ENCODE data around the gene SULT6B1. TPM values are rescaled to one million over a fixed set of nuclear protein-coding genes. Genes with fewer than 3 reads are reported as not detected.
A peak's percentile ranks its signal among the peaks of the same experiment; 100 is the strongest.
"Not testable (repeated sequence)": the region's sequence is repeated elsewhere in the genome, so short reads cannot be mapped to it uniquely, and the experiment has no call there.

The SULT6B1 gene
- total RNA-seq, 1 donor: not detected

DNA sequence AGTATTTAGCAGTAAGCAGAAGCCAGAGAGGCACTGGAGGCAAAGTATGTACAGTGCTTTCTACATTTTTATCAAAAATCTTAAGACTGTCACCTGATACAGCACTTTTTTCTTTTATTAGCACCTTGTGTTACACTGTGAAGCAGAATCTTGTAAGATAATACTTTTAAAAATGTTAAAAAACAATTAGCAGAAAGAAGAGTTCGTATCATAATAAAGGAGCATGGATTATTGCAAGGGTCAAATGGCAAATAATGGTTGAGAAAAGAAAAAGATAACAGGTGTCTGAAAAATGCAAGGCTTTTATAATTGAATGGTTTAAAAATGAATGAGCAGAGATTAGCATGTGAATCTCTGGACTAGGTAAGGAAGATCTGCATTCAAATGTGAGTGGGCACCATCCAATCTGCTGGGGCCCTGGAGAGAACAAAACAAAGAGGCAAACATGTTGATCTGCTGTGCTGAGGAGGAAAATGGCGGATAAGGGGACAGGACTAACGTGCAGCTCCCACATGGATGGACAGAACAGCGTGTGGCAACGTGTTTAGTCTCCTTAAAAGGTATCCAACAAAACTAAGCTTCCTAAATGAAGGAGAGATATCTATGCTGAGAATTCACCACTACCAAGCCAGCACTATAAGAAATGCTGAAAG, 17.3 kb upstream of the SULT6B1 start:
- no peak for DNase-seq (ENCODE audit: low read depth)
- TF ChIP-seq, protein P1, sequence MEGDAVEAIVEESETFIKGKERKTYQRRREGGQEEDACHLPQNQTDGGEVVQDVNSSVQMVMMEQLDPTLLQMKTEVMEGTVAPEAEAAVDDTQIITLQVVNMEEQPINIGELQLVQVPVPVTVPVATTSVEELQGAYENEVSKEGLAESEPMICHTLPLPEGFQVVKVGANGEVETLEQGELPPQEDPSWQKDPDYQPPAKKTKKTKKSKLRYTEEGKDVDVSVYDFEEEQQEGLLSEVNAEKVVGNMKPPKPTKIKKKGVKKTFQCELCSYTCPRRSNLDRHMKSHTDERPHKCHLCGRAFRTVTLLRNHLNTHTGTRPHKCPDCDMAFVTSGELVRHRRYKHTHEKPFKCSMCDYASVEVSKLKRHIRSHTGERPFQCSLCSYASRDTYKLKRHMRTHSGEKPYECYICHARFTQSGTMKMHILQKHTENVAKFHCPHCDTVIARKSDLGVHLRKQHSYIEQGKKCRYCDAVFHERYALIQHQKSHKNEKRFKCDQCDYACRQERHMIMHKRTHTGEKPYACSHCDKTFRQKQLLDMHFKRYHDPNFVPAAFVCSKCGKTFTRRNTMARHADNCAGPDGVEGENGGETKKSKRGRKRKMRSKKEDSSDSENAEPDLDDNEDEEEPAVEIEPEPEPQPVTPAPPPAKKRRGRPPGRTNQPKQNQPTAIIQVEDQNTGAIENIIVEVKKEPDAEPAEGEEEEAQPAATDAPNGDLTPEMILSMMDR (IDR thresholded peaks at IDR 0.05; ENCODE audit: insufficient read depth, low read length): no peak
- no peak overlapping the region for H3K4me3 ChIP-seq (ENCODE audit: low read depth, low read length)

DNA sequence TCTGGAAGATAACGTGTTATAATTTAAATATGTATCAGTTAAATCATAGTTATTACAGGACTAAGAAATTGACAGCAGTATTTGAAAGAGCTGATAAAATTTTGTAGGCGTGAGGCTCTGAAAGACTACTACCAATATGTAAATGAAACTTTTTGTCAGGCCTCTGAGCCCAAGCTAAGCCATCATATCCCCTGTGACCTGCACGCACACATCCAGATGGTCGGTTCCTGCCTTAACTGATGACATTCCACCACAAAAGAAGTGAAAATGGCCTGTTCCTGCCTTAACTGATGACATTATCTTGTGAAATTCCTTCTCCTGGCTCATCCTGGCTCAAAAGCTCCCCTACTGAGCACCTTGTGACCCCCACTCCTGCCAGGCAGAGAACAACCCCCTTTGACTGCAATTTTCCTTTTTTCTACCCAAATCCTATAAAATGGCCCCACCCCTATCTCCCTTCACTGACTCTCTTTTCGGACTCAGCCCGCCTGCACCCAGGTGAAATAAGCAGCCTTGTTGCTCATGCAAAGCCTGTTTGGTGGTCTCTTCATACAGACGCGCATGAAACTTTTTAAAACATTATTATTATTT, 16.7 kb upstream of the SULT6B1 start:
- not testable (repeated sequence) for DNase-seq (ENCODE audit: low read depth); H3K4me3 ChIP-seq (ENCODE audit: low read depth, low read length)

DNA sequence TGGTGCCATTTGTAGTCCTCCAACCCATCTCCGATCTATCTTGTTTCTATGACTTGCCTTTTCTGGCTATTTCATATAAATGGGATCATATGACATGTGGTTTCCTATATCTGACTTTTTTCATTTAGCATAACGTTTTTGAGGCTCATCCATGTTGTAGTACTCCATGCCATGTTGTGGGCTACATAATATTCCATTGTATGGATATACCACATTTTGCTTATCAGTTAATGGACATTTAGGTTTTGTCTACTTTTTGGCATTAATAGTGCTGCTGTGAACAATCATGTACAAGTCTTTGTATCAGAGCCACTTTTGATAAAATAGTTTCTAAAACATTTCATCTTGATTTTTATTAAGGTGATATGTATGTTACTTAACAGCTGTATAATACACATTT, 15.2 kb upstream of the SULT6B1 start:
- DNase-seq (ENCODE audit: low read depth): no peak
- TF ChIP-seq, protein P1 (IDR thresholded peaks at IDR 0.05; ENCODE audit: insufficient read depth, low read length): no peak
- H3K4me3 ChIP-seq (ENCODE audit: low read depth, low read length): no peak overlapping the region

DNA sequence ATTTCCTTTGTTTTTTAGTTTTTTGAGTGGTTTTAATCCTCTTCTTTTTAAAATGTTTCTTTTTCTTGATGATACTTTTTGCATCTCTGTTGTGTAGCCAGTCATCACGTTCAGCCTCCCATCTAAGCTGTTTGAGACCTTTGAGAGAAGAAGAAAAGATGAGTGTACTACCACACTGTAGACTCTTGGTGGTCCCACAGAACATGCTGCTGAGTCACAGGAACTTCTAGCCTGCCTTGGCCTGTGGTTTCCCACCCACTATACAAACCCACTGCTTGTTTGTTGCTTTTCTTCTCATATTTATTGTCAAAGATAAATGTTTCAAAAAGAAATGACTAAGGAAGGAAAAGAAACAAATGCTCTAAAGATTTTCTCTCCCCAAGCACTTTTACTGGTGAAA, 13.3 kb upstream of the SULT6B1 start:
- H3K4me3 ChIP-seq (ENCODE audit: low read depth, low read length): no peak overlapping the region
- TF ChIP-seq, protein P1 (IDR thresholded peaks at IDR 0.05; ENCODE audit: insufficient read depth, low read length): no peak
- no peak for DNase-seq (ENCODE audit: low read depth)

DNA sequence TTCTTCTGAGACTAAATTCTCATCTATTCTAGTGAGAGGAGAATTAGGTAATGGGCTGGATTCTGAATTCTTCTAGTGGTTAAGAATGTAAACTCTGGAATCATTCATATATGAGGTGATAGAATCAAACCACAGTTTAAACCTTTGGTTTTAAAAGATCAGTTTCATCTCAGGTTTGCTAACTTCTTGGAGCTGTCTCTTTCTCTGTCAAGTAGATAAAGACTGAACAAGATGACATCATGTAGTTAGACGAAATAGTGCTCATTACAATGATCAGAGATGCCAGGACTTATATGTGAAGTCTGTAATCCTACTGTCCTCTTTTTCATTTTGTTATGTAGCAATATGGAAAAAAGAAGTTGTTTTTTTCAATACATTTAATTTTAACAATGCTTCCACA, 12.7 kb upstream of the SULT6B1 start:
- TF ChIP-seq, protein P1 (IDR thresholded peaks at IDR 0.05; ENCODE audit: insufficient read depth, low read length): no peak
- H3K4me3 ChIP-seq (ENCODE audit: low read depth, low read length): no peak overlapping the region
- DNase-seq (ENCODE audit: low read depth): no peak

DNA sequence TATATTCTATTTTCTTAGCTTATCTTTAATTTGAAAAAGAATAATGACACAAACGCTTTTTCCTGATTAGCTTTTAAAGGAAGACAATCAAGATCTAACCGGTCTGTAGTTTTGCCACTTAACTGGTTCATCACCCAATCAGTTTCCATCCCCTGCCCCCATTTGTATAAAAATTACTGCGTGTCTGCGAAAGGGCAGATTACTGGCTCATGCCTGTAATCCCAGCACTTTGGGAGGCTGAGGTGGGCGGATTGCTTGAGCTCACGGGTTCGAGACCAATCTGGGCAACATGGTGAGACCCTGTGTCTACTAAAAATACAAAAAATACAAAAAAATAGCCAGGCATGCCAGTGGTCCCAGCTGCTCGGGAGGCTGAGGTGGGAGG, 10.2 kb upstream of the SULT6B1 start:
- DNase-seq (ENCODE audit: low read depth): no peak
- TF ChIP-seq, protein P1 (IDR thresholded peaks at IDR 0.05; ENCODE audit: insufficient read depth, low read length): no peak
- no peak overlapping the region for H3K4me3 ChIP-seq (ENCODE audit: low read depth, low read length)

DNA sequence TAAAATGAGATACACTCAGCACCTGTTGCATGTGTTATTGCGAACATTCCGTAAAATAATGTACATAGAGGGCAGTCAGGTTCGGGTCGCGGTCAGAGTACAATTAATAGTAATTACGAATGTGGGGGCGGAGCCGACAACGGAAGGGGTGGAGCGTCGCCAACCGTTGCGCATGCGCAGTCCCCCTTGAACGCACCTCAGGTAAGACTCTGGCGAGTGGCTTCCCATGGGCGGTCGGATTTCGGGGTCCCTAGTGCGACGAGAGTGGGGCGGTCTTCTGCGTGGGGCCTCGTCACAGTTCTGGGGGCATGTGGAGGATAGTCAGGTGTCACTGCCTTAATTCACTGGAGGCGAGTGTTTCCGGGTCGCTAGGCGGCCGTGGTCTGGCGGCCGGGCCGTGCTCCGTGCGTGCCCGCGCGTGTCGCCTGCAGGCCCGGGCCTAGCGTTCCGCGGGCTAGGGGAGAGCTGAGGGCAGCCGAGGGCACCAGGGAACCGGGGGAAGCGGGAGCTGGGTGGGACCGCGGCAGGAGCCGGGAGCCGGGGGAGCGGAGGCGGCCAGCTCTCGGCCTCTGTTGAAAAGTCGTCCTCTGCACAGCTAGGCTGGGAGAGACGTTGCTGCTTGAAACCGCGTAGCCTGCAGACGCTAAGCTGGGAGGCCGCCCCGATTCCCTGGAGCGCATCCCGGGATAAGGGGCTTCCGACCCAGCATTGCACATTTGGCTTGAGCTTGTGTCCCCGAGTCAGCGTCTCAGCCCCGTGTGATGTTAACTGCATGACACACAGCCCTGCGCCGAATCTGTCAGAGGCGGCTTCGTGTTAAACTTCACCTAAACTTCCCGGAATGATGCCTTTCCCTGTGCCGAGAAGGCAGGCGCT, 8.1 kb upstream of the SULT6B1 start, which contains the start of gene CEBPZOS:
Gene CEBPZOS (plus strand): TSS at position 177 of the 876 bp plus-strand sequence. CDS start 3,209 bp downstream, outside the sequence.
- peak within 1 kb of the TSS; percentile 90 for H3K4me3 ChIP-seq (ENCODE audit: low read depth, low read length)
- TF ChIP-seq, protein P1 (IDR thresholded peaks at IDR 0.05; ENCODE audit: insufficient read depth, low read length): no peak
- peak; percentile 83 for DNase-seq (ENCODE audit: low read depth)

DNA sequence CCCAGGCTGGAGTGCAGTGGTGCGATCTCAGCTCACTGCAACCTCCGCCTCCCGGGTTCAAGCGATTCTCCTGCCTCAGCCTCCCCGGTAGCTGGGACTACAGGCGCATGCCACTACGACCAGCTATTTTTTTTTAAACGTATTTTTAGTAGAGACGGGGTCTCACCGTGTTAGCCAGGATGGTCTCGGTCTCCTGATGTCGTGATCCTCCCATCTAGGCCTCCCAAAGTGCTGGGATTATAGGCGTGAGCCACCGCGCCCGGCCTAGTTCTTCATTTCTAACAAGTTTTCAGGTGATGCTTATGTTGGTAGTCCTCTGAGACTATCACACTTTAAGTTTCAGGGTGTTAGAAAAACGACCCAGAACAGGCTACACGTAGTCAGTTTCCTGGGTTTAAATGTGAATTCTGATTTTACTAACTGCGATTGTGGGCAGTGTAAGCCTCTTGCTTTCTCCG, 7.4 kb upstream of the SULT6B1 start:
- peak overlapping the region; percentile 90 for H3K4me3 ChIP-seq (ENCODE audit: low read depth, low read length)
- DNase-seq (ENCODE audit: low read depth): not testable (repeated sequence)
